ENCODE data around the gene ARHGAP23. TPM values are rescaled to one million over a fixed set of nuclear protein-coding genes. Genes with fewer than 3 reads are reported as not detected.

The ARHGAP23 gene
- total RNA-seq, 1 donor: 66.1 TPM

DNA sequence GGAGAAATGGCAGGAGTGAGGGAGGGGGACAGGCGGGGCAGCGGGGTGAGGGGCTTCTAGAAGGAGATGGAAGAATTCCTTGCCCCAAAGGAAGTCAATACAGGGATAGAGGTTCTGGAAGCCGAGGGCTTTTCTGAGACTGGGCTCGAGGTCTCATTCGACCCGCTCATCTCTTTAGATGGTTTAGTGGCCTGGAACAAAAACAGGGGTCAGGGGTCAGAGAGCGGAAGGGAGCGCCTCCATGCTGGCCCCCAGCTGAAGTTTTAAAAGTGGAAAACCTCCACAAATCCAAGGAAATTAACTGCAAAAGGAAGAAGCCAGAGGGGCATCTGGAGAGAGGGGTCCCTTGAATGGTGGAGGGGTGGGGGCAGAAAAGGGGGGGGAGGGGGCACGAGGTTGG, 105.0 kb downstream of the ARHGAP23 start:
- TF ChIP-seq, protein P1, sequence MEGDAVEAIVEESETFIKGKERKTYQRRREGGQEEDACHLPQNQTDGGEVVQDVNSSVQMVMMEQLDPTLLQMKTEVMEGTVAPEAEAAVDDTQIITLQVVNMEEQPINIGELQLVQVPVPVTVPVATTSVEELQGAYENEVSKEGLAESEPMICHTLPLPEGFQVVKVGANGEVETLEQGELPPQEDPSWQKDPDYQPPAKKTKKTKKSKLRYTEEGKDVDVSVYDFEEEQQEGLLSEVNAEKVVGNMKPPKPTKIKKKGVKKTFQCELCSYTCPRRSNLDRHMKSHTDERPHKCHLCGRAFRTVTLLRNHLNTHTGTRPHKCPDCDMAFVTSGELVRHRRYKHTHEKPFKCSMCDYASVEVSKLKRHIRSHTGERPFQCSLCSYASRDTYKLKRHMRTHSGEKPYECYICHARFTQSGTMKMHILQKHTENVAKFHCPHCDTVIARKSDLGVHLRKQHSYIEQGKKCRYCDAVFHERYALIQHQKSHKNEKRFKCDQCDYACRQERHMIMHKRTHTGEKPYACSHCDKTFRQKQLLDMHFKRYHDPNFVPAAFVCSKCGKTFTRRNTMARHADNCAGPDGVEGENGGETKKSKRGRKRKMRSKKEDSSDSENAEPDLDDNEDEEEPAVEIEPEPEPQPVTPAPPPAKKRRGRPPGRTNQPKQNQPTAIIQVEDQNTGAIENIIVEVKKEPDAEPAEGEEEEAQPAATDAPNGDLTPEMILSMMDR (IDR thresholded peaks at IDR 0.05; ENCODE audit: insufficient read depth, low read depth, low read length): no peak
- no peak overlapping the region for H3K4me3 ChIP-seq (ENCODE audit: low read depth, low read length)
- DNase-seq (ENCODE audit: low read depth): no peak

DNA sequence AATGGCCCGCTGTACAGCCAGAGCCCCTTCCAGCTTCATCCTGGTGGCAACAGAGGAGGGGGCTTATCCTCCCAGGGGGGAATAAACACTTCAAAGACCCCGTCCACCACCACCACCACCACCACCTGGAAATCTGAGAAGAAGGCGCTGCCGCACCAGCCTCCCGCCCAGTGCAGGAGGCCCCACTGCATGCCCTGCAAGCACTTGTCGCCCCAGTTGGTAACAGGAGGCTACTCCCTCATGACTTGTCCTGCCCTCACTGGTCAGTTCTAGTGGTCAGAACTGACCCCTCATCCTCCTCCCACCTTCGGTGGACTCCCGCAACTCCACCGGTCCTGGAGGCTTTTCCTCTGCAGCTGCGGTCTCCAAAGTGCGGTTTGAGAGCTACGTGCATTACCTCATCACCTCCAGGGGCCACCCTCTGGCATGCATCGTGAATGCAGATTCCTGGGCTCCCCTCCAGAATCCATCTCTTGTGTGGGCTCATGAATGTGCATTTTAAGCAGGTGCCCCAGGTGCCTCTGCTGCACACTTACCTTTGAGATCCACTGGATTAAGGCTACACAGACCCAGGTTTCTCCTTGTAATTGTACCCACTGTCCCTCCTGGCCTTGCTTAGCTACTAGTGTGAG, 105.7 kb downstream of the ARHGAP23 start:
- DNase-seq (ENCODE audit: low read depth): no peak
- TF ChIP-seq, protein P1 (IDR thresholded peaks at IDR 0.05; ENCODE audit: insufficient read depth, low read depth, low read length): no peak
- H3K4me3 ChIP-seq (ENCODE audit: low read depth, low read length): no peak overlapping the region

DNA sequence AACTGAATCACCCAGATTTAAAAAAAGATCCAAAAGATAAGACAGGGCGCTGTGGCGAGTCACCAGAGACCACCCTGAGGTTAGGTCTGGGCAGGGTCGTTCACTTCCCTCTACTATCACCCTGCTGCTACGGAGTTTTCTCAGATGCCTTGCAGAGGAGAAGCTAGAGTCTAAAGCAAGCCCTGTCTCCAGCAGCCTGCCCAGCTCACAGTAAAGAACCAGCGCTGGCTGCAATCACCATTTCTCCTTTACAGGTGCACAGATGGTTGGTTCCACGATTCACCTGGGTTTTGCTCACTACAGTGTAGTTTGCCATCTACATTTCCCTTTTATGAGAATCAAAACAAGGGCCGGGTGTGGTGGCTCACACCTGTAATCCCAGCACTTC, 106.2 kb downstream of the ARHGAP23 start:
- TF ChIP-seq, protein P1 (IDR thresholded peaks at IDR 0.05; ENCODE audit: insufficient read depth, low read depth, low read length): no peak
- H3K4me3 ChIP-seq (ENCODE audit: low read depth, low read length): no peak overlapping the region
- no peak for DNase-seq (ENCODE audit: low read depth)

DNA sequence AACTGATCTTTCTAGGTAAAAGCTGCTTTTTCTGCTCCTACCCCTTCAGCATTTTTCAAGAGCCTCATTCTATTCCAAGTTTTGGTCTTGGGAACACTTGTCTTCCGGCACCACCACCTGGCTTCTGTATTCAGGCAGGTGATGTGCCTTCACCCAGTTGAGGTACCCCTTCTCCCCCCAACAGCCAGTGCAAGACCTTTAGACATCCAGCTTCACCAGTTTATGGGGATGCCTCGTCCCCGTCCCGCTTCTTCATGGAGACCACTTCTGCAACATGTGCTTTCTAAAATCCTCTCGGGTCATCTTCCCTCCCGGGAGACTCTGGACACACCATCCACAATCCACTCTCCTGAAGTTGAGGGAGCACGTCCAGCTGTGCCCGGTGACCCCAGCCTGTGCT, 107.6 kb downstream of the ARHGAP23 start:
- no peak for DNase-seq (ENCODE audit: low read depth)
- TF ChIP-seq, protein P1 (IDR thresholded peaks at IDR 0.05; ENCODE audit: insufficient read depth, low read depth, low read length): no peak
- H3K4me3 ChIP-seq (ENCODE audit: low read depth, low read length): no peak overlapping the region

DNA sequence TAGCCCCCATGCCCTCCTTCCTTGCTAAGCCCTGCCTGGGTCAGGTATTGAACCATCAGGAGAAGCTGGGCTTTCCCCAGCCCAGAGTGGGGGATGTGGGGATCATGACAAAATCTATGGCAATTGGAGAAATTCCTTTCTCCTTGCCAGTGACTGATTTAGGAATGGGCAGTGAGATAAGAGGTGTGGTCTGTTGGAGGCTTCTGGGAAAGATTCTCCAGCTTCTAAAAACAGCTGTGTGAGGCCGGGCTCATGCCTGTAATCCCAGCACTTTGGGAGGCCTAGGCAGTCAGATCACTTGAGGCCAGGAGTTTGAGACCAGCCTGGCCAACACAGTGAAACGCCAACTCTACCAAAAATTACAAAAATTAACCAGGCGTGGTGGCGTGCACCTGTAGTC, 108.4 kb downstream of the ARHGAP23 start:
- TF ChIP-seq, protein P1 (IDR thresholded peaks at IDR 0.05; ENCODE audit: insufficient read depth, low read depth, low read length): no peak
- no peak overlapping the region for H3K4me3 ChIP-seq (ENCODE audit: low read depth, low read length)
- no peak for DNase-seq (ENCODE audit: low read depth)

DNA sequence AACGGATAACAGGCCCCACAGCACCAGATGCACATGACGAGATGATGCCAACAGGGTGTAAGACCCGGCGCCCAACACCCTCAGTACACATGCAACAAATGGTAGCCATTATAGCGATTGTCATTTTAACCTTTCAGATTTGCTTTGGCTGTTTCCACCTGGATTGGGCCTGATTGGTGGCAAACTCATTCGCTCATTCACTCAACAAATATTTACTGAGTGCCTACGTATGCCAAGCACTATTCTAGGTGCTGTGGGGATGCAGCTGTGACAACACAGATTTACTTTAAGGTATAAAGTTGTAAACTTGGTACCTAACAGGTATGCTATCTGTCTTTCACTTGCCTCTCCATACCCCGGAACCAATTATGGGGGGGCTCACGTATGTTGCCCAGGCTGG, 110.6 kb downstream of the ARHGAP23 start:
- no peak for DNase-seq (ENCODE audit: low read depth)
- TF ChIP-seq, protein P1 (IDR thresholded peaks at IDR 0.05; ENCODE audit: insufficient read depth, low read depth, low read length): no peak
- H3K4me3 ChIP-seq (ENCODE audit: low read depth, low read length): no peak overlapping the region

DNA sequence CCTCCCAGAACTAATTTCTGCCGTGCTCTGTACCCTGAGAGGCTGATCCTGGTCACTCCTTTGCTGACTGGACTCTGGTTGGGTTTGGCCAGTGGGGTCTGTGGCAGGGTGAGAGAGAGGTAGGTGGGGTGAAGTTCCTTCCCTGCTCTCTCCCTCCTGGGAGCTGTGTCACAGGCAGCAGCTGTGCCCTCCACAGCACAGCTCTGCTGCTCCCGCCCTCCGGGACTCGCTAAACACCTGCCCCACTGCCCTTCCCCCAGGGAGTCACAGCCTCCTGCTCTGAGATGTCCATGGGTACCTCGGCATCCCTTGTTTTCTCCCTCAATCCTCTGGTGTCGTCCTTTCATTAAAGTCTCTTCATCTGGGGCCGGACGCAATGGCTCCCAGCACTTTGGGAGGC, 111.1 kb downstream of the ARHGAP23 start:
- DNase-seq (ENCODE audit: low read depth): no peak
- H3K4me3 ChIP-seq (ENCODE audit: low read depth, low read length): no peak overlapping the region
- TF ChIP-seq, protein P1 (IDR thresholded peaks at IDR 0.05; ENCODE audit: insufficient read depth, low read depth, low read length): no peak
